ENCODE results near the gene RMND1. TPM values are rescaled to one million over a fixed set of nuclear protein-coding genes. Genes with fewer than 3 reads are reported as not detected.

Gene RMND1
- total and polyA plus RNA-seq, 2 of the 13 experiments (the other 11 are each of a cell fraction or from before 2014, with no cell fraction given): 34.0 to 72.5 TPM

- TF ChIP-seq ADNP (CRISPR knock-in tag; IDR thresholded peaks at IDR 0.05) (0 out of 2 replicates have a peak, but pooled peaks have one; percentile 7), ELF1 (CRISPR knock-in tag; IDR thresholded peaks at IDR 0.05) (peak; percentile 57), ZNF430 (CRISPR knock-in tag; IDR thresholded peaks at IDR 0.05) (0 out of 2 replicates have a peak, but pooled peaks have one; percentile 46), ZNF253 (CRISPR knock-in tag; IDR thresholded peaks at IDR 0.05; ENCODE audit: borderline replicate concordance) (peak; percentile 23; the same call in 1 of the 2 replicates), AHR (CRISPR knock-in tag; IDR thresholded peaks at IDR 0.05) (0 out of 2 replicates have a peak, but pooled peaks have one; percentile 30), ZNF747 (CRISPR knock-in tag; IDR thresholded peaks at IDR 0.05; ENCODE audit: borderline replicate concordance) (peak; percentile 73), ZNF773 (CRISPR knock-in tag; IDR thresholded peaks at IDR 0.05; ENCODE audit: borderline replicate concordance) (peak; percentile 32; the same call in 1 of the 2 replicates), POLR2A (IDR thresholded peaks at IDR 0.05; ENCODE audit: insufficient read depth in 1 of 2, low read depth in 2 of 2, low read length in 2 of 2) (peak; percentile 67 to 83; a peak in 3 of 4 replicates), ZNF800 (CRISPR knock-in tag; IDR thresholded peaks at IDR 0.05) (peak; percentile 76), HIVEP1 (CRISPR knock-in tag; IDR thresholded peaks at IDR 0.05) (0 out of 2 replicates have a peak, but pooled peaks have one; percentile 10), CENPT (CRISPR knock-in tag; IDR thresholded peaks at IDR 0.05; ENCODE audit: low read depth) (0 out of 2 replicates have a peak, but pooled peaks have one; percentile 29), ZNF841 (CRISPR knock-in tag; IDR thresholded peaks at IDR 0.05; ENCODE audit: borderline replicate concordance) (peak; percentile 58; the same call in 1 of the 2 replicates), ZNF740 (CRISPR knock-in tag; IDR thresholded peaks at IDR 0.05) (peak; percentile 10; the same call in 1 of the 2 replicates), KMT2B (CRISPR knock-in tag; IDR thresholded peaks at IDR 0.05) (peak; percentile 84), GABPB1 (CRISPR knock-in tag; IDR thresholded peaks at IDR 0.05) (peak; percentile 70; the same call in 1 of the 2 replicates), ZBTB7B (CRISPR knock-in tag; IDR thresholded peaks at IDR 0.05) (peak; percentile 85), ZNF639 (CRISPR knock-in tag; conservative IDR thresholded peaks at IDR 0.05) (peak; percentile 50; the same call in 1 of the 2 replicates), SOX13 (IDR thresholded peaks at IDR 0.05) (no peak), SOX13 (CRISPR knock-in tag; conservative IDR thresholded peaks at IDR 0.05 in 1 of 2, IDR thresholded peaks at IDR 0.05 in 1 of 2) (peak in 1 of 2 experiments; percentile 4; a peak in 1 of 4 replicates), ZNF503 (CRISPR knock-in tag; IDR thresholded peaks at IDR 0.05) (peak; percentile 4; the same call in 1 of the 2 replicates), MAZ (IDR thresholded peaks at IDR 0.05; ENCODE audit: borderline replicate concordance, low read depth, low read length) (no peak), MAZ (CRISPR knock-in tag; IDR thresholded peaks at IDR 0.05; ENCODE audit: low read depth) (peak; percentile 80; the same call in 1 of the 2 replicates), ZNF160 (CRISPR knock-in tag; IDR thresholded peaks at IDR 0.05) (peak; percentile 55; the same call in 1 of the 2 replicates), DMAP1 (CRISPR knock-in tag; IDR thresholded peaks at IDR 0.05) (peak; percentile 54; the same call in 1 of the 2 replicates), ZNF816 (CRISPR knock-in tag; IDR thresholded peaks at IDR 0.05; ENCODE audit: borderline replicate concordance) (no peak), HDAC2 (CRISPR knock-in tag; IDR thresholded peaks at IDR 0.05) (peak; percentile 8; the same call in 1 of the 2 replicates), ZSCAN20 (CRISPR knock-in tag; IDR thresholded peaks at IDR 0.05; ENCODE audit: borderline replicate concordance) (peak; percentile 79)
Observed at GRCh38 chr6:151493804-151494234, 41.9 kb upstream of the RMND1 start, which contains the start of gene CCDC170 (continued).

All from HepG2 (cell line).